T-helper 1 cell treated with Interleukin-12 subunit alpha and Interleukin-12 subunit beta and Interleukin-4 antibody, amounts not matched to agents 30 μg/mL and 1 μg/mL, for 36 hours (primary cell): ENCODE measurements around the gene CEACAM5.

ENCODE experiments used
- H3K27ac Mint-ChIP-seq: one replicate; pipeline ENCODE4 v1.8.0; 2021; ENCODE audit warnings: mild to moderate bottlenecking, mixed read lengths
- H3K27me3 Mint-ChIP-seq: one replicate; pipeline ENCODE4 v1.8.0; 2021; ENCODE audit warnings: low read depth, mixed read lengths
- H3K36me3 Mint-ChIP-seq: one replicate; pipeline ENCODE4 v1.8.0; 2021; ENCODE audit warnings: low read depth, mixed read lengths
- H3K4me1 Mint-ChIP-seq: one replicate; pipeline ENCODE4 v1.8.0; 2021; ENCODE audit warnings: low read depth, mixed read lengths
- H3K4me3 Mint-ChIP-seq: one replicate; pipeline ENCODE4 v1.8.0; 2021; ENCODE audit warnings: mild to moderate bottlenecking, moderate library complexity, mixed read lengths
- H3K9me3 Mint-ChIP-seq: one replicate; pipeline ENCODE4 v1.8.0; 2021; ENCODE audit warnings: mixed read lengths

The CEACAM5 gene

DNA sequence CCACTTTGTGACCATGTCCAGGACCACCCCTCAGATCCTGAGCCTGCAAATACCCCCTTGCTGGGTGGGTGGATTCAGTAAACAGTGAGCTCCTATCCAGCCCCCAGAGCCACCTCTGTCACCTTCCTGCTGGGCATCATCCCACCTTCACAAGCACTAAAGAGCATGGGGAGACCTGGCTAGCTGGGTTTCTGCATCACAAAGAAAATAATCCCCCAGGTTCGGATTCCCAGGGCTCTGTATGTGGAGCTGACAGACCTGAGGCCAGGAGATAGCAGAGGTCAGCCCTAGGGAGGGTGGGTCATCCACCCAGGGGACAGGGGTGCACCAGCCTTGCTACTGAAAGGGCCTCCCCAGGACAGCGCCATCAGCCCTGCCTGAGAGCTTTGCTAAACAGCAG, 12.7 kb upstream of the CEACAM5 start:
- Mint-ChIP-seq H3K36me3 (no peaks in the 10 kb centered on the region), H3K4me1 (no peaks in the 10 kb centered on the region), H3K9me3 (peaks cover 7% of the 10 kb centered on the region), H3K27ac (no peak overlapping the region), H3K4me3 (no peak overlapping the region), H3K27me3 (peaks cover 20% of the 10 kb centered on the region)

DNA sequence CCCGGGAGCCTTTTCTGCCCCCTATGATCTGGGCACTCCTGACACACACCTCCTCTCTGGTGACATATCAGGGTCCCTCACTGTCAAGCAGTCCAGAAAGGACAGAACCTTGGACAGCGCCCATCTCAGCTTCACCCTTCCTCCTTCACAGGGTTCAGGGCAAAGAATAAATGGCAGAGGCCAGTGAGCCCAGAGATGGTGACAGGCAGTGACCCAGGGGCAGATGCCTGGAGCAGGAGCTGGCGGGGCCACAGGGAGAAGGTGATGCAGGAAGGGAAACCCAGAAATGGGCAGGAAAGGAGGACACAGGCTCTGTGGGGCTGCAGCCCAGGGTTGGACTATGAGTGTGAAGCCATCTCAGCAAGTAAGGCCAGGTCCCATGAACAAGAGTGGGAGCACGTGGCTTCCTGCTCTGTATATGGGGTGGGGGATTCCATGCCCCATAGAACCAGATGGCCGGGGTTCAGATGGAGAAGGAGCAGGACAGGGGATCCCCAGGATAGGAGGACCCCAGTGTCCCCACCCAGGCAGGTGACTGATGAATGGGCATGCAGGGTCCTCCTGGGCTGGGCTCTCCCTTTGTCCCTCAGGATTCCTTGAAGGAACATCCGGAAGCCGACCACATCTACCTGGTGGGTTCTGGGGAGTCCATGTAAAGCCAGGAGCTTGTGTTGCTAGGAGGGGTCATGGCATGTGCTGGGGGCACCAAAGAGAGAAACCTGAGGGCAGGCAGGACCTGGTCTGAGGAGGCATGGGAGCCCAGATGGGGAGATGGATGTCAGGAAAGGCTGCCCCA, 11.8 kb upstream of the CEACAM5 start:
- H3K4me1 Mint-ChIP-seq, result no peaks in the 10 kb centered on the region
- H3K27me3 Mint-ChIP-seq, result peaks cover 14% of the 10 kb centered on the region
- peaks cover 7% of the 10 kb centered on the region for H3K9me3 Mint-ChIP-seq
- H3K4me3 Mint-ChIP-seq, result no peak overlapping the region
- H3K36me3 Mint-ChIP-seq, result no peaks in the 10 kb centered on the region
- H3K27ac Mint-ChIP-seq, result no peak overlapping the region

DNA sequence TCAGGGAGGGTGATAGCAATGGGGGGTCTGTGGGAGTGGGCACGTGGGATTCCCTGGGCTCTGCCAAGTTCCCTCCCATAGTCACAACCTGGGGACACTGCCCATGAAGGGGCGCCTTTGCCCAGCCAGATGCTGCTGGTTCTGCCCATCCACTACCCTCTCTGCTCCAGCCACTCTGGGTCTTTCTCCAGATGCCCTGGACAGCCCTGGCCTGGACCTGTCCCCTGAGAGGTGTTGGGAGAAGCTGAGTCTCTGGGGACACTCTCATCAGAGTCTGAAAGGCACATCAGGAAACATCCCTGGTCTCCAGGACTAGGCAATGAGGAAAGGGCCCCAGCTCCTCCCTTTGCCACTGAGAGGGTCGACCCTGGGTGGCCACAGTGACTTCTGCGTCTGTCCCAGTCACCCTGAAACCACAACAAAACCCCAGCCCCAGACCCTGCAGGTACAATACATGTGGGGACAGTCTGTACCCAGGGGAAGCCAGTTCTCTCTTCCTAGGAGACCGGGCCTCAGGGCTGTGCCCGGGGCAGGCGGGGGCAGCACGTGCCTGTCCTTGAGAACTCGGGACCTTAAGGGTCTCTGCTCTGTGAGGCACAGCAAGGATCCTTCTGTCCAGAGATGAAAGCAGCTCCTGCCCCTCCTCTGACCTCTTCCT, 11.1 kb upstream of the CEACAM5 start:
- H3K27me3 Mint-ChIP-seq, result peaks cover 10% of the 10 kb centered on the region
- H3K27ac Mint-ChIP-seq, result no peak overlapping the region
- H3K9me3 Mint-ChIP-seq, result peaks cover 7% of the 10 kb centered on the region
- H3K4me3 Mint-ChIP-seq, result no peak overlapping the region
- no peaks in the 10 kb centered on the region for H3K4me1 Mint-ChIP-seq
- no peaks in the 10 kb centered on the region for H3K36me3 Mint-ChIP-seq

DNA sequence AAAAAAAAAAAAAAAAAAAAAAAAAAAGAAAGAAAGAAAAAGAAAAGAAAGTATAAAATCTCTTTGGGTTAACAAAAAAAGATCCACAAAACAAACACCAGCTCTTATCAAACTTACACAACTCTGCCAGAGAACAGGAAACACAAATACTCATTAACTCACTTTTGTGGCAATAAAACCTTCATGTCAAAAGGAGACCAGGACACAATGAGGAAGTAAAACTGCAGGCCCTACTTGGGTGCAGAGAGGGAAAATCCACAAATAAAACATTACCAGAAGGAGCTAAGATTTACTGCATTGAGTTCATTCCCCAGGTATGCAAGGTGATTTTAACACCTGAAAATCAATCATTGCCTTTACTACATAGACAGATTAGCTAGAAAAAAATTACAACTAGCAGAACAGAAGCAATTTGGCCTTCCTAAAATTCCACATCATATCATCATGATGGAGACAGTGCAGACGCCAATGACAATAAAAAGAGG, 9.6 kb upstream of the CEACAM5 start:
- Mint-ChIP-seq H3K27me3 (no peaks in the 10 kb centered on the region), H3K27ac (no peak overlapping the region), H3K4me3 (no peak overlapping the region), H3K36me3 (no peaks in the 10 kb centered on the region), H3K9me3 (no peaks in the 10 kb centered on the region), H3K4me1 (no peaks in the 10 kb centered on the region)

DNA sequence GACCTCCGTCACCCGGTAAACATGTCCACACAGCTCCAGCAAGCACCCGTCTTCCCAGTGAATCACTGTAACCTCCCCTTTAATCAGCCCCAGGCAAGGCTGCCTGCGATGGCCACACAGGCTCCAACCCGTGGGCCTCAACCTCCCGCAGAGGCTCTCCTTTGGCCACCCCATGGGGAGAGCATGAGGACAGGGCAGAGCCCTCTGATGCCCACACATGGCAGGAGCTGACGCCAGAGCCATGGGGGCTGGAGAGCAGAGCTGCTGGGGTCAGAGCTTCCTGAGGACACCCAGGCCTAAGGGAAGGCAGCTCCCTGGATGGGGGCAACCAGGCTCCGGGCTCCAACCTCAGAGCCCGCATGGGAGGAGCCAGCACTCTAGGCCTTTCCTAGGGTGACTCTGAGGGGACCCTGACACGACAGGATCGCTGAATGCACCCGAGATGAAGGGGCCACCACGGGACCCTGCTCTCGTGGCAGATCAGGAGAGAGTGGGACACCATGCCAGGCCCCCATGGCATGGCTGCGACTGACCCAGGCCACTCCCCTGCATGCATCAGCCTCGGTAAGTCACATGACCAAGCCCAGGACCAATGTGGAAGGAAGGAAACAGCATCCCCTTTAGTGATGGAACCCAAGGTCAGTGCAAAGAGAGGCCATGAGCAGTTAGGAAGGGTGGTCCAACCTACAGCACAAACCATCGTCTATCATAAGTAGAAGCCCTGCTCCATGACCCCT, 9.0 kb upstream of the CEACAM5 start:
- Mint-ChIP-seq H3K36me3 (no peaks in the 10 kb centered on the region), H3K9me3 (no peaks in the 10 kb centered on the region), H3K4me1 (no peaks in the 10 kb centered on the region), H3K27ac (no peak overlapping the region), H3K27me3 (no peaks in the 10 kb centered on the region), H3K4me3 (no peak overlapping the region)

DNA sequence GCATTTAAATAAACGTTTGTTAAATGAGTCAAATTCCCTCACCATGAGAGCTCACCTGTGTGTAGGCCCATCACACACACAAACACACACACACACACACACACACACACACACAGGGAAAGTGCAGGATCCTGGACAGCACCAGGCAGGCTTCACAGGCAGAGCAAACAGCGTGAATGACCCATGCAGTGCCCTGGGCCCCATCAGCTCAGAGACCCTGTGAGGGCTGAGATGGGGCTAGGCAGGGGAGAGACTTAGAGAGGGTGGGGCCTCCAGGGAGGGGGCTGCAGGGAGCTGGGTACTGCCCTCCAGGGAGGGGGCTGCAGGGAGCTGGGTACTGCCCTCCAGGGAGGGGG, 8.5 kb upstream of the CEACAM5 start:
- no peaks in the 10 kb centered on the region for H3K27me3 Mint-ChIP-seq
- no peak overlapping the region for H3K4me3 Mint-ChIP-seq
- H3K27ac Mint-ChIP-seq, result no peak overlapping the region
- no peaks in the 10 kb centered on the region for H3K9me3 Mint-ChIP-seq
- H3K4me1 Mint-ChIP-seq, result no peaks in the 10 kb centered on the region
- no peaks in the 10 kb centered on the region for H3K36me3 Mint-ChIP-seq

DNA sequence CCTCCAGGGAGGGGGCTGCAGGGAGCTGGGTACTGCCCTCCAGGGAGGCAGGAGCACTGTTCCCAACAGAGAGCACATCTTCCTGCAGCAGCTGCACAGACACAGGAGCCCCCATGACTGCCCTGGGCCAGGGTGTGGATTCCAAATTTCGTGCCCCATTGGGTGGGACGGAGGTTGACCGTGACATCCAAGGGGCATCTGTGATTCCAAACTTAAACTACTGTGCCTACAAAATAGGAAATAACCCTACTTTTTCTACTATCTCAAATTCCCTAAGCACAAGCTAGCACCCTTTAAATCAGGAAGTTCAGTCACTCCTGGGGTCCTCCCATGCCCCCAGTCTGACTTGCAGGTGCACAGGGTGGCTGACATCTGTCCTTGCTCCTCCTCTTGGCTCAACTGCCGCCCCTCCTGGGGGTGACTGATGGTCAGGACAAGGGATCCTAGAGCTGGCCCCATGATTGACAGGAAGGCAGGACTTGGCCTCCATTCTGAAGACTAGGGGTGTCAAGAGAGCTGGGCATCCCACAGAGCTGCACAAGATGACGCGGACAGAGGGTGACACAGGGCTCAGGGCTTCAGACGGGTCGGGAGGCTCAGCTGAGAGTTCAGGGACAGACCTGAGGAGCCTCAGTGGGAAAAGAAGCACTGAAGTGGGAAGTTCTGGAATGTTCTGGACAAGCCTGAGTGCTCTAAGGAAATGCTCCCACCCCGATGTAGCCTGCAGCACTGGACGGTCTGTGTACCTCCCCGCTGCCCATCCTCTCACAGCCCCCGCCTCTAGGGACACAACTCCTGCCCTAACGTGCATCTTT, 7.8 kb upstream of the CEACAM5 start:
- Mint-ChIP-seq H3K4me3 (no peak overlapping the region), H3K9me3 (no peaks in the 10 kb centered on the region), H3K27me3 (peaks cover 4% of the 10 kb centered on the region), H3K36me3 (no peaks in the 10 kb centered on the region), H3K4me1 (no peaks in the 10 kb centered on the region), H3K27ac (no peak overlapping the region)

DNA sequence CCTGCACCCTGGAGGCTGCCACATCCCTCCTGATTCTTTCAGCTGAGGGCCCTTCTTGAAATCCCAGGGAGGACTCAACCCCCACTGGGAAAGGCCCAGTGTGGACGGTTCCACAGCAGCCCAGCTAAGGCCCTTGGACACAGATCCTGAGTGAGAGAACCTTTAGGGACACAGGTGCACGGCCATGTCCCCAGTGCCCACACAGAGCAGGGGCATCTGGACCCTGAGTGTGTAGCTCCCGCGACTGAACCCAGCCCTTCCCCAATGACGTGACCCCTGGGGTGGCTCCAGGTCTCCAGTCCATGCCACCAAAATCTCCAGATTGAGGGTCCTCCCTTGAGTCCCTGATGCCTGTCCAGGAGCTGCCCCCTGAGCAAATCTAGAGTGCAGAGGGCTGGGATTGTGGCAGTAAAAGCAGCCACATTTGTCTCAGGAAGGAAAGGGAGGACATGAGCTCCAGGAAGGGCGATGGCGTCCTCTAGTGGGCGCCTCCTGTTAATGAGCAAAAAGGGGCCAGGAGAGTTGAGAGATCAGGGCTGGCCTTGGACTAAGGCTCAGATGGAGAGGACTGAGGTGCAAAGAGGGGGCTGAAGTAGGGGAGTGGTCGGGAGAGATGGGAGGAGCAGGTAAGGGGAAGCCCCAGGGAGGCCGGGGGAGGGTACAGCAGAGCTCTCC, 6.9 kb upstream of the CEACAM5 start:
- Mint-ChIP-seq H3K27me3 (peaks cover 12% of the 10 kb centered on the region), H3K27ac (no peak overlapping the region), H3K4me1 (no peaks in the 10 kb centered on the region), H3K4me3 (no peak overlapping the region), H3K36me3 (no peaks in the 10 kb centered on the region), H3K9me3 (no peaks in the 10 kb centered on the region)

DNA sequence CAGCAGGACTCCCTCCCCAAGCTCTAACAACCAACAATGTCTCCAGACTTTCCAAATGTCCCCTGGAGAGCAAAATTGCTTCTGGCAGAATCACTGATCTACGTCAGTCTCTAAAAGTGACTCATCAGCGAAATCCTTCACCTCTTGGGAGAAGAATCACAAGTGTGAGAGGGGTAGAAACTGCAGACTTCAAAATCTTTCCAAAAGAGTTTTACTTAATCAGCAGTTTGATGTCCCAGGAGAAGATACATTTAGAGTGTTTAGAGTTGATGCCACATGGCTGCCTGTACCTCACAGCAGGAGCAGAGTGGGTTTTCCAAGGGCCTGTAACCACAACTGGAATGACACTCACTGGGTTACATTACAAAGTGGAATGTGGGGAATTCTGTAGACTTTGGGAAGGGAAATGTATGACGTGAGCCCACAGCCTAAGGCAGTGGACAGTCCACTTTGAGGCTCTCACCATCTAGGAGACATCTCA, 6.2 kb upstream of the CEACAM5 start:
- peaks cover 3% of the 10 kb centered on the region for H3K4me1 Mint-ChIP-seq
- H3K36me3 Mint-ChIP-seq, result no peaks in the 10 kb centered on the region
- H3K4me3 Mint-ChIP-seq, result no peak overlapping the region
- H3K27me3 Mint-ChIP-seq, result peaks cover 18% of the 10 kb centered on the region
- H3K9me3 Mint-ChIP-seq, result no peaks in the 10 kb centered on the region
- H3K27ac Mint-ChIP-seq, result no peak overlapping the region

DNA sequence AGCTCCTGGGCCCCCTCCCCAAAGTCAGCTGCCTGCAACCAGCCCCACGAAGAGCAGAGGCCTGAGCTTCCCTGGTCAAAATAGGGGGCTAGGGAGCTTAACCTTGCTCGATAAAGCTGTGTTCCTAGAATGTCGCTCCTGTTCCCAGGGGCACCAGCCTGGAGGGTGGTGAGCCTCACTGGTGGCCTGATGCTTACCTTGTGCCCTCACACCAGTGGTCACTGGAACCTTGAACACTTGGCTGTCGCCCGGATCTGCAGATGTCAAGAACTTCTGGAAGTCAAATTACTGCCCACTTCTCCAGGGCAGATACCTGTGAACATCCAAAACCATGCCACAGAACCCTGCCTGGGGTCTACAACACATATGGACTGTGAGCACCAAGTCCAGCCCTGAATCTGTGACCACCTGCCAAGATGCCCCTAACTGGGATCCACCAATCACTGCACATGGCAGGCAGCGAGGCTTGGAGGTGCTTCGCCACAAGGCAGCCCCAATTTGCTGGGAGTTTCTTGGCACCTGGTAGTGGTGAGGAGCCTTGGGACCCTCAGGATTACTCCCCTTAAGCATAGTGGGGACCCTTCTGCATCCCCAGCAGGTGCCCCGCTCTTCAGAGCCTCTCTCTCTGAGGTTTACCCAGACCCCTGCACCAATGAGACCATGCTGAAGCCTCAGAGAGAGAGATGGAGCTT, 4.7 kb upstream of the CEACAM5 start:
- H3K27me3 Mint-ChIP-seq, result peaks cover 18% of the 10 kb centered on the region
- H3K9me3 Mint-ChIP-seq, result no peaks in the 10 kb centered on the region
- H3K36me3 Mint-ChIP-seq, result no peaks in the 10 kb centered on the region
- H3K4me1 Mint-ChIP-seq, result peaks cover 3% of the 10 kb centered on the region
- no peak overlapping the region for H3K4me3 Mint-ChIP-seq
- no peak overlapping the region for H3K27ac Mint-ChIP-seq

DNA sequence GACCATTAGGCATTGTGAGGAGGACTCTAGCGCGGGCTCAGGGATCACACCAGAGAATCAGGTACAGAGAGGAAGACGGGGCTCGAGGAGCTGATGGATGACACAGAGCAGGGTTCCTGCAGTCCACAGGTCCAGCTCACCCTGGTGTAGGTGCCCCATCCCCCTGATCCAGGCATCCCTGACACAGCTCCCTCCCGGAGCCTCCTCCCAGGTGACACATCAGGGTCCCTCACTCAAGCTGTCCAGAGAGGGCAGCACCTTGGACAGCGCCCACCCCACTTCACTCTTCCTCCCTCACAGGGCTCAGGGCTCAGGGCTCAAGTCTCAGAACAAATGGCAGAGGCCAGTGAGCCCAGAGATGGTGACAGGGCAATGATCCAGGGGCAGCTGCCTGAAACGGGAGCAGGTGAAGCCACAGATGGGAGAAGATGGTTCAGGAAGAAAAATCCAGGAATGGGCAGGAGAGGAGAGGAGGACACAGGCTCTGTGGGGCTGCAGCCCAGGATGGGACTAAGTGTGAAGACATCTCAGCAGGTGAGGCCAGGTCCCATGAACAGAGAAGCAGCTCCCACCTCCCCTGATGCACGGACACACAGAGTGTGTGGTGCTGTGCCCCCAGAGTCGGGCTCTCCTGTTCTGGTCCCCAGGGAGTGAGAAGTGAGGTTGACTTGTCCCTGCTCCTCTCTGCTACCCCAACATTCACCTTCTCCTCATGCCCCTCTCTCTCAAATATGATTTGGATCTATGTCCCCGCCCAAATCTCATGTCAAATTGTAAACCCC, 2.8 kb upstream of the CEACAM5 start:
- H3K9me3 Mint-ChIP-seq, result no peaks in the 10 kb centered on the region
- no peak overlapping the region for H3K4me3 Mint-ChIP-seq
- H3K36me3 Mint-ChIP-seq, result no peaks in the 10 kb centered on the region
- no peak overlapping the region for H3K27ac Mint-ChIP-seq
- H3K27me3 Mint-ChIP-seq, result peaks cover 18% of the 10 kb centered on the region
- peaks cover 3% of the 10 kb centered on the region for H3K4me1 Mint-ChIP-seq

DNA sequence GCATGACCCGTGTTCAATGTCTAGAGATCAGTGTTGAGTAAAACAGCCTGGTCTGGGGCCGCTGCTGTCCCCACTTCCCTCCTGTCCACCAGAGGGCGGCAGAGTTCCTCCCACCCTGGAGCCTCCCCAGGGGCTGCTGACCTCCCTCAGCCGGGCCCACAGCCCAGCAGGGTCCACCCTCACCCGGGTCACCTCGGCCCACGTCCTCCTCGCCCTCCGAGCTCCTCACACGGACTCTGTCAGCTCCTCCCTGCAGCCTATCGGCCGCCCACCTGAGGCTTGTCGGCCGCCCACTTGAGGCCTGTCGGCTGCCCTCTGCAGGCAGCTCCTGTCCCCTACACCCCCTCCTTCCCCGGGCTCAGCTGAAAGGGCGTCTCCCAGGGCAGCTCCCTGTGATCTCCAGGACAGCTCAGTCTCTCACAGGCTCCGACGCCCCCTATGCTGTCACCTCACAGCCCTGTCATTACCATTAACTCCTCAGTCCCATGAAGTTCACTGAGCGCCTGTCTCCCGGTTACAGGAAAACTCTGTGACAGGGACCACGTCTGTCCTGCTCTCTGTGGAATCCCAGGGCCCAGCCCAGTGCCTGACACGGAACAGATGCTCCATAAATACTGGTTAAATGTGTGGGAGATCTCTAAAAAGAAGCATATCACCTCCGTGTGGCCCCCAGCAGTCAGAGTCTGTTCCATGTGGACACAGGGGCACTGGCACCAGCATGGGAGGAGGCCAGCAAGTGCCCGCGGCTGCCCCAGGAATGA, 1.5 kb upstream of the CEACAM5 start:
- Mint-ChIP-seq H3K27ac (no peak overlapping the region), H3K36me3 (no peaks in the 10 kb centered on the region), H3K9me3 (no peaks in the 10 kb centered on the region), H3K4me1 (peaks cover 3% of the 10 kb centered on the region), H3K4me3 (peak overlapping the region; percentile 69), H3K27me3 (peaks cover 22% of the 10 kb centered on the region)
